Activated naive CD4-positive, alpha-beta T cell treated with anti-CD3 and anti-CD28 coated beads, Interleukin-2, amount 50 U/mL, for 16 hours (primary cell): Measurements from ENCODE around the gene TXNIP.

Source experiments
- DNase-seq: peaks from one replicate; pipeline ENCODE4 v3.0.0-alpha.2; 2020

The TXNIP gene

DNA sequence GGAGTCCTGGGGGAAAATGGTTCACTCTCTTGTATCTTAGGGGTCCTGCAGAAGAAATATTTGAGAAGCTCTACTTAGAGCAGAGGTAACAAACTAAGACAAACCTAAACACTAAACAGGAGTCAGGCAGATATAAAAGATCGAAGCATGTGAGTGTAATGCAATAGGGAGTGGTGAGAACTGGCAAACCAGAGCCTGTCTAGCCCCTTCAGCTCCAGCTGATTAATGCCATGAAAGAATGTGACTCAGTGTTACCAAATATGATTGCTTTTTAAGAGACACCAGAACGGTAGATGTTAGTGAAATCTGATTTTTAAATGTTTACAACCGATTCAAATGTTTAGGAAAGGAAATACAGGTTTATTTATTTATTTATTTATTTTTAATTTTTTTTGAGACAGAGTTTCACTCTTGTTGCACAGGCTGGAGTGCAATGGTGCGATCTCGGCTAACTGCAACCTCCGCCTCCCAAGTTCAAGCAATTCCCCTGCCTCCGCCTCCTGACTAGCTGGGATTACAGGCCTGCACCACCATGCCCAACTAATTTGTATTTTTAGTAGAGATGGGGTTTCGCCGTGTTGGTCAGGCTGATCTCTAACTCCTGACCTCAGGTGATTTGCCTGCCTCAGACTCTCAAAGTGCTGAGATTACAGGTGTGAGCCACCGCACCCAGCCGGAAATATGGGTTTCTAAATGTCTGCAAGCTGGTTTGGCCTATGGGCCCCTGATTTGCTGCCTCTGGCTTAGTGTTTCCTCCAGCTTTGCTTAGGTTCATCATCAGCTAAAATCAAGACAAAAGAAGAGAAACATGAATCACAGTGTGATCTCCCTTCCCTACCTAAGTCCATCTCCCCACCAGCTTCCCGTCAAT is 12.2 kb downstream of the TXNIP start:
- no peak for DNase-seq

DNA sequence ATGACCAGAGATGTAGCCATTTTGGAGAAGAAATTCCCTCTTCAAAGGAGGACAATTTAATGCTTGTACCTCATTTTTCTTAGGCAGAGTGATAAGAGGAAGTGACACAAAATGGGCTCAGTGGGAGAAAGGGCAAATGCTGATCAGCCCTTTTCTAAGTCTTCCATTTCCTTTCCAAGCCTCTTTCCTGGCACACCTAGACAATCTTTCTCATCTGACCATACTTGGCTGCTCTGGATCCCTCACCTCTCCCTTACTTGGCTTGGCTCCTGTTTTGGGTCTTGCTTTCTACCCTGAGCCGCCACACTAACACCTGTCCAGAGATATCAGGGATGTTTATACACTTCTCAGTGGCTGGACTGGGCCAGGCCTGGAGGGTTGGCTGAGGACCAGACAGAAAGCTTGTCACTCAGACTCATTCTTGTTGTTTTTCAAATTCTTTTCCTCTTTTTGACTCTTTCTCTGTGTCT is 13.1 kb downstream of the TXNIP start:
- DNase-seq: no peak

DNA sequence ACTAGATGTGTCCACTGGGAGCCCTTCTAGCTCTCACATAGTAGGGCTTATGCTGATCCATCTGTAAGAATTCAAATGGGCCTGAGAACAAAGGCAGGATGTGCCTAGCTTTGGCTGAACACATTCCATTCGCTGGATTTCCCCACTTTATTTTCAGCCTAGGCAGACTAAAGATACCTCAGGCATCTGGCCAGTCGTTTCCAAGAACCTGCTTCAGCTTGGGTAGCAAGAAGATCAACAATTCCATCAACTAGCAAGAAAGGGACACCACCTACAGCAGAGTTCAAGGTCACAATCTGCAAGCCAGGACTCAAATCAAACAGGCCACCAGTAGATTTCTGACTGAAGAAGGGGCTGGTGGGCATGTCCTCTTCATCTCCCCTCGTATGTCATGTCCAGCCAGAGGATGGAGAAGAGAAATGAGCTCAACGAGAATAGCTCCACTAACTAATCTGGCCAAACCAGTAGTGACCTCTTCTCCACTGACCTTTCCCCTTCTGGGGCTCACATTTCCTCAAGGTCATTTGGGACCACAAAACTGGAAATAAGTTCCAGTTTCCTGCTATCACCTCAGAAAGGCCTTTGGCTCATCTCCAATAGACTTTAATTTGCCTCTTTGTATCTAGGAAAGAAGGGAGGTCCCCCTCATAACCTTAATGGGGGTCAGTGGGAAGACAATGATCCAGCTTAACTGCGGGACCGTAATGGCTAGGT is 14.2 kb downstream of the TXNIP start:
- no peak for DNase-seq

GRCh38 chr1:145980457-145980994 is 15.9 kb downstream of the TXNIP start:
- no peak for DNase-seq

DNA sequence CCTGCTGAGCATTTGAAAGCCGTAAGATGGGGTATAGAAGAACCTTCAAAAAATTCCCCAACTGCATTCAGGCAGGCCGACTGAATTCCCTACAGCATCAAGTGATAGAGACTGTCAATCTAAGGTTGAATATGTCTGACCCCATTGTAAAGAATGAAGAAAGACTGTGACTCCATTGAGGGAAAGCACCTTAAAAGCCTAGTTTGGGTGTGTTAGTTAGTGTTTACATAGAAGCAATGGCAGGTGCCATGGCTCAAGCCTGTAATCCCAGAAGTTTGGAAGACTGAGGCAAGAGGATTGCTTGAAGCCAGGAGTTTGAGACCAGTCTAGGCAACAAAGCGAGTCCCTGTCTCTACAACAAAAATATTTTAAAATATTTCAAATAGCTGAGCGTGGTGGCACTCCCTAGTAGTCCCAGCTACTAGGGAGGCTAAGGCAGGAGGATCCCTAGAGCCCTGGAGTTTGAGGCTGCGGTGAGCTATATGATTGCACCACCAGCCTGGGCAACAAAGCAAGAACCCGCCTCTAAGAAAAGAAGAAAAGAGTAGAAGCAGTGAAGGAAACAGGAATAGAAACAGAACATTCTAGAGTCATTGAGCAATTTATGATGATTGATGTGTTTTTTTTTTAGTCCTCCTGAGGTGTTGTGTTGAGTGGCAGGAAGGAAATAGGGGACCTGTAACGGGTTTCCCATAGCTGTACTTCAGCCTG is 16.5 kb downstream of the TXNIP start:
- DNase-seq: no peak

DNA sequence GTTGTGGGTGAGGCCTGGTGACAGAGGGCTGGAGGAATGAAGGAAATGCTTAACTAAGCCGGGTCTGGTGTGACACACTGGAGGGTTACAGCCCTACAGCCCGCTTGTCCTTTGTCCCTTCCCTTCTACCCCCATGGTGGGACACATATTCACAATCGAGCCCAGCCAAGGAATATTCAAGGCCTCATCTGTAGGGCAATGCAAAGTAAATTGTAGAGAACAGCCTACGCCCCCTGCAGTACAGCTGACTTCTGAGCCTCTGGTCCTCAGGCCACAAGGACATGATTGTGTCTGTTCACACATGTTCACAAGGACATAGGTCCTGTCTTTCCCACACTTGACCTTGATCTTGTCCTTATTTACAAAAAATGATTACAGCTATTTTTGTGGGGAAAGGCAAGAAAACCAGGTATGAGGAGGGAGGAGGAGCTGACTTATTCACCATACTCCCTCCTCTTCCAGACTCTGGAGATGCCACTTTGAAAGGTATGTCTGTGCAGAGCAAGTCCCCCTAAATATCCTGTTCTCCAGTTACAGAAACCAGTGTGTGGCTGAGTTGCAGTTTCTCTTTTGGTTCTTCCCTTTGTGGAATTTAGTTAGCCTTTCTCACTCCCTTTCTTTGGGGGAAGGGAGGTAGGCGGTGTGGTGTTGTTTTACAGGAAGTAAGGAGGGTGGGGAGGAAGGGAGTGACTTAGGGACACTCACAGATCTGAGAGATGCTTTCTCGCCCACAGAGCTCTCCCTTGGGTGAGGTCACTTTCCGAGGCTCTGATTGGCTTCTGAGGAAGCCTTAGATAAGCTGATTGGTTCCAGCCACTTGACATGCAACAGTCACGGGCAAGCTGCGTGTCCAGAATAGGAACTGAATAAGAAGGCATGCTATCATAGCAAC is 17.3 kb downstream of the TXNIP start:
- DNase-seq: peak; percentile 74

- DNase-seq: no peak
Measured at GRCh38 chr1:145978471-145978853, 17.9 kb downstream of the TXNIP start.

- peak; percentile 67 for DNase-seq
Measured at GRCh38 chr1:145977486-145978470, 18.6 kb downstream of the TXNIP start.

- no peak for DNase-seq
Measured at GRCh38 chr1:145977016-145977415, 19.4 kb downstream of the TXNIP start.

DNA sequence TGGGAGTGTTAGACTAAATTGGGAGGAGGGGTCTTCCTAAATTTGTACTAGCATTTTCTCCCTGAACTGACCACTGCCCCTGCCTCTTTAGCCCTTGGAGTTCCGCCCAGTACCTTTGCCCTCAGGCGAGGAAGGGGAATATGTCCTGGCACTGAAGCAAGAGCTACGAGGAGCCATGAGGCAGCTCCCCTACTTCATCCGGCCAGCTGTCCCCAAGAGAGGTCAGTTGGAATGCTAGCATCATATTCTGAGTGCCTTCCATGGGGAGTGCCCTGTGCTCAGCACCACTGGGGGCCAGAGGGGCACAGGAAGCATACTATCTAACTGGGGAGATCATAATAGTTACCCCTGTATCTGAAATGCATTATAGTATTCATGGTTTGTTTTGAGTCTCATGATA is 21.2 kb downstream of the TXNIP start:
- DNase-seq: no peak

GRCh38 chr1:145974721-145975120 is 21.7 kb downstream of the TXNIP start:
- DNase-seq: no peak

GRCh38 chr1:145972580-145972979 is 23.8 kb downstream of the TXNIP start:
- no peak for DNase-seq

DNA sequence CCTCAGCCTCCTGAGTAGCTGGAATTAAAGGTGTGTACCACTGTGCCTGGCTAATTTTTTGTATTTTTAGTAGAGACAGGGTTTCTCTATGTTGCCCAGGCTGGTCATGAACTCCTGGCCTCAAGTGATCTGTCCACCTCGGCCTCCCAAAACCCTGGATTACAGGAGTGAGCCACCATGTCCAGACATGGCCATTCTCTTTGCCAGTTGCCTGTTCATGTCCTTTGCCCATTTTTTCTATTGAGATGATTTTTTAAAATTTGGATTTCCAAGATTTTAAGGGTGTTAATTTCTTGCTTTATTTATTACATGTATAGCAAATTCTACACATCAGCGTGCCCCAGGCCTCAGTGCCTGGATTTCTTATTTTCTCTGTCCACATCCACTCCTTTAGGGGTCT is 29.1 kb downstream of the TXNIP start:
- no peak for DNase-seq

DNA sequence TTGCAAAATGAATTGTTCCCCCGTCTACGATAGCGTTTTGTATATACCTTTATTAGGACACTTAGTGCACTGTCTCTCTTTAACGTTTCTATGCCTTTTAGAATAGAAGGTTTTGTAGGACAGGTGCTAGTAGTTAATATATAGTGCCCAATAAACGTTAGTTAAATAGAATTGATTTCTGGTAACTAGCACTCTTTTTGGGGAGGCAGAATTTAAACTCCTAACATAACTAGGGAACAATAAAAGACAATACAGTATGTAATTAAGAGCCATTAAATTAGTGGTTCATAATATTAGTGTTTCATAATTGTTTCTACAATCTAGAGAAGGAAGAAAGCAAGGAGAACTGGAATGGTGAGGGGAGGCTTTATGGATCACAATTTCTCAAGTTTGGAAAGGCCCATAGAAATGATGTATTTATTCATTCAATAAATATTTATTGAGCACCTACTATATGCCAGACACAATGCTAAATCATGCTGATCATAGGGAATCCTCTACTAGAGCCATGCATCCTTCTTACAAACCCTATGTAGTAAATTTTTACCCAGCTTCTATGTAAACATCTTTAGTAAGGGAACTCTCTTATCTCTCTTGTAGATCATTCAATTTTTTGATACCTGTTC is 31.1 kb downstream of the TXNIP start:
- DNase-seq: no peak

- DNase-seq: peak; percentile 92
Measured at GRCh38 chr1:145964328-145965118, 31.9 kb downstream of the TXNIP start, which contains the start of the genes ANKRD34A and POLR3GL. ANKRD34A (minus strand) TSS chr1:145964575; CDS start chr1:145961759, 2,816 bp downstream. POLR3GL (plus strand) TSS chr1:145964690; CDS start chr1:145974866, 10,176 bp downstream.

DNA sequence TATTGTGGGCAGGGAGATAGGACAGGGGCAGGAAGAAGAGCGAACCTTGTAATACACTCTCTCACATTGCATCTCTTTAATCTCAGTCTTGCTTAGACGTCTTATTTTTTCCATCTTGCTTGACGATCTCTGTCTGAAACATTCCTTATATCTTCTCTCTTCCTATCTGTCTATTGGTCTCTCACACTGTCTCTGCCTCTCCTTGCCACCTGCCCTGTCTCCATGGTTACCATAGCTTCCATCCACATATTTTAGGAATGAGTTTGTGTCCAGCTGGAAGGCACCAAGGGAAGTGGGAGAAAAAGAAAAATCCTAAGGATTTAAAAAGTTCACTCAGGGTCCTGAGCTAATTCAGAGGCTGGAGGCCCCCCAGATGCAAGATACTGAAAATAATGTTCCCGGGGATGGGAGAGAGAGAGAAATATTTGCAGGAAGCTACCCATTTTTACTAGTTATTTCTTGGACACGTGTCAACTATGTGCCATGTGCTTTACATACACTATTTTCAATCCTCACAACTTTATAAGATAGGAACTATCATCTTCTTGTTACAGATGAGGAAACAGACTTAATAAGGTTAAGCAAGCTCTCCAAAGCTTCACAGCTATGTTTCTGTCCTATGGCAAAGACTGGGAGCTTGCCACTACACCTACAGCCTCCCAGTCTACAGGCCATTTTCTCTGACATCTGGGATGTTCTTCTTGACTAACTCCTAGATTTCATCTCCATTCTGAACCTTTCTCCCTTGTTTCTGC is 32.9 kb downstream of the TXNIP start:
- no peak for DNase-seq

- peak; percentile 48 for DNase-seq
Measured at GRCh38 chr1:145962157-145963102, 33.9 kb downstream of the TXNIP start.
